HG03159 (cell line): ENCODE data around the gene JMJD8.
"Not testable (repeated sequence)": the region's sequence is repeated elsewhere in the genome, so short reads cannot be mapped to it uniquely, and the experiment has no call there.

Experiments used
- ATAC-seq: cut with Tn5 transposase; IDR thresholded peaks from one replicate; pipeline ENCODE4 v1.9.1; 2021; ENCODE audit warnings: mild to moderate bottlenecking, moderate library complexity; ENCODE audit not compliant: unreplicated experiment

JMJD8 gene

GRCh38 chr16:693766-694165 lies 9.6 kb upstream of the JMJD8 start:
- no peak for ATAC-seq

DNA sequence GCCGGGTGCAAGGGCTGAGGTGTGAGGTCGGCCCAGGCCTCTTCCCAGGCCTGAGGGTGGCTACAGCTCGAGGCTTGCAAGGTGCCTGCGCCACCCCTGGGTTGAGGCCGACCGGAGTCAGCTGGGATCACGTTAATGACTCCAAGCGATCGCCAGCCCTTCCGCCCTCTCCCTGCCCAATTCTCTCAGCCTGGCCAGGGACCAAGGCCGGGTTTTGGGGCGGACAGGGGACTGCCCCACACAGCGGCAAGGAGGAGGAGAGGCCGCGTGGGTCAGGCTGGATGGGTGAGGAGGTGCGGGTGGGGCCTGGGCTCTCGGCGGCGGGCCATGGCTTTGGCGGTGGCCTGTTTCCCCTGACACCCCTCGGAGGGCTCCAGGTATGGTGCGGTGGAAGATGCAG lies 9.2 kb upstream of the JMJD8 start:
- ATAC-seq, result no peak

DNA sequence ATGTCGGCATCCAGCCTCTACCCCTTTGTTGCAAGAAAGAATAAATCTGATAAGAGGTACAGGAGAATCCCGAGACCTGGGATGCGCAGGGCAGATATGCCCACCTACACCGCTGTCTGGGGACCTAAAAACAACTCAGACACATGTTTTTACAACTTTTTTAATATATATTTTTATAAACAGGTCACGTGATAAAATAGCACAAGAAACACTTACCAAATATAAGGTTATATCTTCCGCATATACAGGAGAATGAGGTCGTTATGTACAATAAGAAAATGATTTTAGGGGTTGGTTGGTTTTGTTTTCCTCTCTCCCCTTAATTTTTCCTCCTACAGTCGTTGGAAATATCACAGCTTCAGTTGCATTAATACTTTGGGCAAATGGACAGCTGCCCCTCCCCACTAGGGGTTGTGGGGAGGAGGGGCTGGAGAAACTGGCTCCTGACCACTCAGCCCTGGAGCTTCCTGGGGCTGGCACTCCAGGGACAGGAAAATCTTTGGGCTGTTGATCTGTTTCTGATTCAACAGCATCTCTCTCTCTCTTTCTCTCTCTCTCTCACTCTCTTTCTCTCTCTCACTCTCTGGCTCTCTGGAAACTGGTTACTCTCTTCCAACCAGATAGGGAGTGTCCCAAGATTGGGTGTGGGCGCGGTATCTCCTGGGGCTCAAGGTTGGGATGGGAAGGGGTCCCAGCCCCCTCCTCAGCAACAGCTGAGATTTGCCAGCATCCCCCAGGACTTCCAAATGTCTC lies 8.4 kb upstream of the JMJD8 start:
- no peak for ATAC-seq

DNA sequence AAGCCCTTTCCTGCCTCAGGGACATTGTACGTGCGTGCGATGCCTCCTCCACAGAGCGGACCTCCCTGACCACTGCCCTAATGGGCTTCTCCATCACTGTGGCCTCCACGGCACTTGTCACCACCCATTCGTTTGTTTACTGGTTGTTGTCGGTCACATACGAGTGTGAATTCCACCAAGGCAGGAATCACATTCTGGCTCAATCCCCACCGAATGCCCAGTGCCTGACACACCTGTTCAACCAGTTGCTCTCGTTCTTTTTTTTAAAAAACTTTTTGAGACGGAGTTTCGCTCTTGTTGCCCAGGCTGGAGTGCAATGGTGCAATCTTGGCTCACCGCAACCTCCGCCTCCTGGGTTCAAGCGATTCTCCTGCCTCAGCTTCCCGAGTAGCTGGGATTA lies 7.1 kb upstream of the JMJD8 start:
- ATAC-seq, result not testable (repeated sequence)

DNA sequence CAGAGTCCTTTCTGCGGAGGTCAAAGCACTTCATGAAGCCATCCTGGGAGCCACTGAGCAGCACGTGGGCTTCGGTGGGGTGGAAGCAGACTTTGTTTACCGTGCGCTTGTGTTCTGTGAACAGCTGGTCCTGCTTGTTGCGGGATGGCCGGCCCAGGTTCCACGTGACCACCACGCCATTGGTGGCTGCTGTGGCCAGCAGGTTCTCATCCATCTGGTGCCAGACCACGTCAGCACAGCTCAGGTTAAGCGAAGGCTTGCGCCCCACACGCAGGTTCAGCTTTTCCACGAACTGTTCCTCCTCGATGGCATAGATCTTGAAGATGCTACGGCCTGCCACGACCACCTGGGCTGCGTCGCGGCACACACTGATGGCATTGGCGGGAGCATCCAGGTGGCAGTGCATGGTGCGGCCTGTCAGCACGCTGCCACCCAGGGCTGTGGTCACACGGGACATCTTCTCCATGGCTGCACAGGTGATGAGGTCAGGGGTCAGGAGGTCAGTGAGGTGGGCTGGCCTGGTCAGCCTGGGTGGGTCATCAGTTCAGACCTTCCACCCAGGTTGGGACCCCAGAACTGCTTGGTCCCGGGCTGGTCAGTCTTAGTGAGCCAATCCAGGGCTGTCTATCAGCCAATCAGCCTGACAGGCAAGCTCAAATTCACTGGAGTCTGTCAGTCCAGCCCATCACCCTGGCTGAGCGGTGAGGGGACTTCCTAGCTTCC lies 5.2 kb upstream of the JMJD8 start:
- no peak for ATAC-seq

DNA sequence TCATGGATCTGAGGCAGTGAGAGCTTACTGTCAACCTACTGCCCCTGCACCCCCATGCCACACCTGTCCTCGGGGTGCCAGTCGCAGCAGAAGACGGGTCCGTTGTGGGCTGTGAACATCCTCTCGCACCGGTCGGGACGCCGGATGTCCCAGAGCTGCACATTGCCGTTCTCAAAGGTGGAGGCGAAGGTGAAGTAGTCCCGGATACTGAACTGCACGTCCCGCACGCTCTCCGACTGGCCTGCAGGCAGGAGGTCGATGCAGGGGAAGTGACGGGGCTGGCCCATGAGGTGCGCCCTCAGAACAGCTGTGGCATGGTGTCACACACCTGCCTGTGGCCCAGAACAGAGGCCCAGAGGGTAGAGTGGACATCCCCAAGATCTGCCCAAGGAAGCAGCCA lies 3.4 kb upstream of the JMJD8 start:
- ATAC-seq, result no peak

GRCh38 chr16:686459-687260 lies 2.5 kb upstream of the JMJD8 start:
- ATAC-seq, result no peak

DNA sequence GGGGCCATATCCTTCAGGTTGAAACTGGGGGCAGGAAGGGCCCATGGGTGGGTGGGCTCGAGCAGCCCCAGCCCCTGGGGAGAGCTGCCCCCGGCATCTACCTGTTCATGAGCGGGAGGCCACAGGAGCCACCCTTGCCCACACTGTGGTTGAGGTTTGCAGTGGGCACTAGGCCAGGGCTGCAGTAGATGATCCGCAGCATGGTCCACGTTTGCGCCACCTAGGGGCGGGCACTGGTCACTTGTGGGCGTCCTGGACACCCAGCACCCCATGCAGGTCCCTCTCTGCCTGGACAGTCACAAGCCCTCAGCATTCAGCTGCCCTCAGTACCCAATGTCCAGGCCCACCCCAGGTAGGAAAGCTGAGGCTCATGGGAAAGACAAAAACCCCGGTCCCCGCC lies 1.8 kb upstream of the JMJD8 start:
- ATAC-seq, result no peak

DNA sequence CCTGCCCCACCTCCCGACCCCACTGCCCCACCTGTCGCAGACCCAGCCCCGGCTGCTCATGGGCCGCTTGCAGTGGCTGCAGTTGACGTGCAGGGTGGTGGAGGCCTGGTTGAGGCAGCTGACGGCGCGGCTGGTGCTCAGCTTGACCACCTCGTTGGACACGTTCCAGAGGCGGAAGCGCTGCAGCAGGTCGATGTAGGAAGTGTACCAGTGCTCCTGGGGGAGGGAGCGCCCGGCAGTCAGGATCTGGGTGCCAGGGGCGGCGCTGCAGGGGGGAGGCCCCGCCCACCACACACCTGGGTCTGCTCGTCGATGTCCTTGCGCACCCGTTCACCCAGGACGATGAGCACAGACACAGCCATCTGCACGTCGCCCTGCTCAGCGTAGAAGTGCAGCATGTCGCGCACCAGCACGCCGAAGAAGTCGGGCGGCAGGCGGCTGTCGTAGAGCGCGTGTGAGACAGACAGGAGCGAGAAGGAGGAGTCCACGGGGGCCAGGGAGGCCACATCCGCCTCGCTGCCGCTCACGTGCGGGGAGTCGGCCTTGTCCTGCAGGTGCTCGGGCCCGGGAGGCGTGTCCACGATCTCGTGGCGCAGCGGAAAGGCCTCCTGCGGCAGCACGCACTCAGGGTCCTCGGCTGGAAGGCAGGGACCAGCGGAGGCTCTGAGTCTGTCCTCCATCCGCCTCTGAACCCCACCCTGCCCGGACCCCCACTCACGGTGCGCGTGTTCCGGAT lies 995 bp upstream of the JMJD8 start:
- no peak for ATAC-seq

GRCh38 chr16:683396-684070 lies 601 bp downstream of the JMJD8 start:
- ATAC-seq, result no peak

DNA sequence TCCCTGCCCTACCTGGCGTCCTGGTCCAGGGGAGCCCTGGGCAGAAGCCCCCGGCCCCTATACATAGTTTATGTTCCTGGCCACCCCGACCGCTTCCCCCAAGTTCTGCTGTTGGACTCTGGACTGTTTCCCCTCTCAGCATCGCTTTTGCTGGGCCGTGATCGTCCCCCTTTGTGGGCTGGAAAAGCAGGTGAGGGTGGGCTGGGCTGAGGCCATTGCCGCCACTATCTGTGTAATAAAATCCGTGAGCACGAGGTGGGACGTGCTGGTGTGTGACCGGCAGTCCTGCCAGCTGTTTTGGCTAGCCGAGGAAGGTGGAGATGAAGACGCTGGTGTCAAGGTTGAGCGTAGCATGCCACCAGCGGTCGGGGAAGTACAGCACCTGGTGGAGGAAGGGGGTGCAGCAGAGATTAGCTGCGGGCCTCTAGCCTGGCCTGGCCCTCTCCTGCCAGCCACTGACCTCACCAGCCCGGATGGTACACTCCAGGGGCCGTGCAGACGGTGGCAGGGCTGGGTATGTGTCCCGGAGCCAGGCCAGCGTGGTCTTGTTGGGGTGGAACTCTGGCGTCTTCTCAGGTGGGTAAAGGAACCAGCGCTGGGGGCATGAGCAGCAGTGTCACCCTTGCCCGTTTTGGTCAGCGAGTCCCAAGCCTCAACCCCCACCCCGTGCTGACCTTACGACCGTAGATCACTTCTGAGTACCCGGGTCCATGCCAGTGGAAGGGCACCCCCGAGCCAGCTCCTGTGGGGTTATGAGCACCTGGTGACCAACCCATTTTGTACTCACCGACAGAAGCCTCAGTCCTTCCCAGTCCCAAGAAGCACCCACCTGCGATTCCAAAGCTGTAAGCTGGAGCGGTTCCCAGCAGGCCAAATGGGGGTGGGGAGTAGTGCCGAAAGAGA lies 1.4 kb downstream of the JMJD8 start:
- ATAC-seq, result no peak

DNA sequence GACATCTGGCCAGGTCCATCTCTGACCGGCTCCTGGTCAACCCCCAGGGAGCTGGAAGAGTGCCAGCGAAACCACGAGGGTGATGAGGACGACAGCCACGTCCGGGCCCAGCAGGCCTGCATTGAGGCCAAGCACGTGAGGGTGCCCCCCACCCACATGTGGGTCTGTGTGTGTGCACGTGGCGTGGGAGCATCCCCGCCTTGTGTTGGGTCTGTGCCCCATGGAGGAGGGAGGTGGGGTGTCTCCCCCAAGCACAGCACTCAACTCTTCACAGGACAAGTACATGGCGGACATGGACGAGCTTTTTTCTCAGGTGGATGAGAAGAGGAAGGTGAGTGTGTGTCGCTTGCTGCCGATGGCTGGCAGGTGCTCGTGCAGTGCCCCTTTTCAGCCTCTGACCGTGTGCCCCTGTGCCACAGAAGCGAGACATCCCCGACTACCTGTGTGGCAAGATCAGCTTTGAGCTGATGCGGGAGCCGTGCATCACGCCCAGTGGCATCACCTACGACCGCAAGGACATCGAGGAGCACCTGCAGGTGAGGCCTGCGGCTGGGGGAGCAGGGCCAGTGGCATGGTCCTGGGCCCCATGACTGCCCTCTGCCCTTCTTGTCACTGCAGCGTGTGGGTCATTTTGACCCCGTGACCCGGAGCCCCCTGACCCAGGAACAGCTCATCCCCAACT lies 2.2 kb downstream of the JMJD8 start:
- no peak for ATAC-seq

DNA sequence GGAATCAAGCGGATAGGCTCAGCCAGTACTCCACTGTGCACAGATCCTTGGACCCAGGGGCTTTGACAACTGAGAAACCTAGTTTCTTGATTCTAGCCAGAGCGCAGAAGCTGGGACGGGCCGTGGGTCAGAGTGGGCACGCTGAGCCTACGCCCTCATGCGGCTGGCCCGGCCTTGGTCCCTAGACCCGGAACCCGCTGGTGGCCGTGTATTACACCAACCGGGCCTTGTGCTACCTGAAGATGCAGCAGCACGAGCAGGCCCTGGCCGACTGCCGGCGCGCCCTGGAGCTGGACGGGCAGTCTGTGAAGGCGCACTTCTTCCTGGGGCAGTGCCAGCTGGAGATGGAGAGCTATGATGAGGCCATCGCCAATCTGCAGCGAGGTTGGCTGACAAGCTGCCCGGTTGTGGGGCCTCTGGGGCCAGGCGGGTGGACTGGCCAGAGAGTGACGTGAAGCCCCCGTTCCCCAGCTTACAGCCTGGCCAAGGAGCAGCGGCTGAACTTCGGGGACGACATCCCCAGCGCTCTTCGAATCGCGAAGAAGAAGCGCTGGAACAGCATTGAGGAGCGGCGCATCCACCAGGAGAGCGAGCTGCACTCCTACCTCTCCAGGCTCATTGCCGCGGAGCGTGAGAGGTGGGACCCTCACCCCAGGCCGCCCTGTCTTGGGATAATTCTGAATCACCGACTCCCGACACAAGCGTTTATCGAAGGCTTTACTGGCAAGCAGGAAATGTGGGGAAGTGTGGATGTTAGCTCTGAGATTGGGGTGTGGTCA lies 3.0 kb downstream of the JMJD8 start:
- no peak for ATAC-seq

GRCh38 chr16:680625-680945 lies 3.5 kb downstream of the JMJD8 start:
- ATAC-seq, result peak; percentile 1

GRCh38 chr16:679814-680624 lies 4.1 kb downstream of the JMJD8 start, which contains the start of gene STUB1:
Gene STUB1 (plus strand): TSS chr16:680410. CDS start chr16:680526, 116 bp downstream.
- peak; percentile 32 for ATAC-seq

DNA sequence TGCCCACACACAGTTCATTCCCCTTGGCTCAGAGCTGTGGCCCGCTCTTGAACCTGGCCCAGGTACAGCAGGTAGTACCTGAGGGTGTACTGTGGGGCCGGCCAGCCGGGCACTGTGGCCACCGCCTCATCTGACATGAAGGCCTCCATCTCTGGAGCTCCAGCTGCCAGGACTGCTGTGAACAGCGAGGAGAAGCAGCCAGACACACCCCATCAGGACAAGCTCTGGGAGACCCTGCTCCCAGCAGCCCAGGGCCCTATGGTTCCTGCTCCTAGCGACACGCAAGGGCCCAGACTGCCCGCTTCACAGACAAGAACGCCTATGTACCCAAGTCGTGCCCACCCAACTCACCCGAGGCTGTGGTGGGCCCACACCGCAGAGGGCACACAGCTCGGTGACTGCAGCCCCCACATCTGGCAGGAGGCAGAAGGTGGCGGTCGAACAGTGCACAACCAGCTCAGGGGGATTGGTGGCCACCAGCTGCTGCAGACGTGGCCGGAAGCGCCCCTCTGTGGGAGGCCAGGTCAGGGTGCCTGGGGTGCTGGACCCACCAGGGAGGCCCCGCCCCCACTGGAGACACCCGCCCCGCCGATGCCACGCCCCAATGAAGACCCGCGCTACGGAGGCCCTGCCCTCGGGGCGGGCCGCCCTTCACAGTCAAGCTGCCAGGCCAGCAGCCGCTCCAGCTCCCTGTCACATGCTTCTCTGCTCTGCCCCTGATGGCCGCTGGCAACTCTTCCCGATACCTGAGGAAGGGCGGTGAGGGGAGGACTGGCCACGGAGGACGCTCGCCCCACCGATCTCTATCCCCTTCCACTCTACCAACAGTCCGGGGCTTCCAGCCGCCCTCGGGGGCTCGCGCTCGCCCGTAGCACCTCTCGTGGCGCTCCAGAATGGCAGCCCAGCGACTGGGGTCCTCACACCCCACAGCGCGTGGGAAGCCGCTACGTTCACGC lies 5.0 kb downstream of the JMJD8 start:
- ATAC-seq, result no peak
